GM06990 (cell line): Measurements from ENCODE around the gene NUP37.
"Not testable (repeated sequence)": the region's sequence is repeated elsewhere in the genome, so short reads cannot be mapped to it uniquely, and the experiment has no call there.

Experiments used
- DNase-seq: peaks from one replicate; pipeline ENCODE4 v3.0.0-alpha.2; 2011; ENCODE audit not compliant: insufficient read length; ENCODE audit errors: extremely low read depth
- H3K27me3 ChIP-seq: replicated peaks from 2 replicates; pipeline ENCODE4 v1.6.0; 2011; ENCODE audit warnings: low read length; ENCODE audit not compliant: control insufficient read depth, insufficient read depth
- H3K36me3 ChIP-seq: 2 replicates; pipeline ENCODE4 v1.5.1; 2011; ENCODE audit warnings: low read length; ENCODE audit not compliant: control insufficient read depth, insufficient read depth
- H3K4me3 ChIP-seq: replicated peaks from 2 replicates; pipeline ENCODE4 v1.5.1; 2011; ENCODE audit warnings: low read depth, mild to moderate bottlenecking, control low read depth, low read length
- CTCF ChIP-seq: IDR thresholded peaks from 2 replicates; pipeline ENCODE4 v1.5.1; 2011; ENCODE audit warnings: low read length, control low read depth, mild to moderate bottlenecking, inconsistent platforms; ENCODE audit not compliant: insufficient read depth, poor library complexity, severe bottlenecking

Gene NUP37

GRCh38 chr12:102080842-102081241 is 39.1 kb downstream of the NUP37 start:
- H3K4me3 ChIP-seq = no peak overlapping the region
- H3K36me3 ChIP-seq = no peaks in the 10 kb centered on the region; the same call in none of the 2 replicates
- no peak for DNase-seq
- TF ChIP-seq CTCF = no peak
- H3K27me3 ChIP-seq = no peaks in the 10 kb centered on the region

- H3K27me3 ChIP-seq, H3K36me3 ChIP-seq, DNase-seq, H3K4me3 ChIP-seq: not testable (repeated sequence)
These were observed 47.8 kb downstream of the NUP37 start for GRCh38 chr12:102072092-102072491.

GRCh38 chr12:102069707-102070106 is 50.2 kb downstream of the NUP37 start:
- TF ChIP-seq CTCF = no peak
- Histone ChIP-seq H3K36me3 (no peaks in the 10 kb centered on the region; the same call in 1 of the 2 replicates), H3K27me3 (no peaks in the 10 kb centered on the region), H3K4me3 (no peak overlapping the region)
- no peak for DNase-seq

- DNase-seq = no peak
These were observed 52.2 kb downstream of the NUP37 start for GRCh38 chr12:102067574-102068258.

GRCh38 chr12:102064476-102064875 is 55.4 kb downstream of the NUP37 start:
- no peak for DNase-seq
- TF ChIP-seq CTCF = no peak
- Histone ChIP-seq H3K4me3 (no peak overlapping the region), H3K36me3 (no peaks in the 10 kb centered on the region), H3K27me3 (no peaks in the 10 kb centered on the region)

More at GRCh38 chr12:102067574-102068258, 52.2 kb downstream of the NUP37 start:
- TF ChIP-seq CTCF = no peak
- Histone ChIP-seq H3K4me3 (no peak overlapping the region), H3K36me3 (no peaks in the 10 kb centered on the region), H3K27me3 (no peaks in the 10 kb centered on the region)

GRCh38 chr12:102063069-102063468 is 56.8 kb downstream of the NUP37 start:
- no peaks in the 10 kb centered on the region for H3K36me3 ChIP-seq
- TF ChIP-seq CTCF = no peak
- no peak overlapping the region for H3K4me3 ChIP-seq
- no peak for DNase-seq
- no peaks in the 10 kb centered on the region for H3K27me3 ChIP-seq
